Measurements from ENCODE around the gene RNF114. TPM values are rescaled to one million over a fixed set of nuclear protein-coding genes. Genes with fewer than 3 reads are reported as not detected.

The RNF114 gene
- total RNA-seq, 2 experiments from 2014 or later: 68.4 to 70.5 TPM

- TF ChIP-seq CTCF (IDR thresholded peaks at IDR 0.05): no peak
- Mint-ChIP-seq H3K36me3 (ENCODE audit: low read depth) (no peaks in the 10 kb centered on the region), H3K9me3 (no peaks in the 10 kb centered on the region), H3K4me1 (ENCODE audit: low read depth) (peaks cover 27% of the 10 kb centered on the region), H3K27ac (no peak overlapping the region), H3K4me3 (no peak overlapping the region), H3K27me3 (peaks cover 3% of the 10 kb centered on the region)
- intact Hi-C loops (cut with micrococcal nuclease): loop anchor here (5.0 kb wide), 1 partner anchor 183 kb away; no protein-coding TSS in a partner anchor
- no peak for ATAC-seq
- ChIA-PET CTCF (interaction anchor here (0.7 to 11.7 kb wide), 3 partner anchors 20 to 89 kb away, joined by 3 to 364 read pairs (median 3); no protein-coding TSS in a partner anchor), POLR2A (no interaction called here)
- no peak for DNase-seq
Observed at GRCh38 chr20:49984426-49985153, 48.4 kb downstream of the RNF114 start.

GRCh38 chr20:49985157-49985556 is 49.0 kb downstream of the RNF114 start:
- Mint-ChIP-seq H3K4me1 (ENCODE audit: low read depth) (peaks cover 22% of the 10 kb centered on the region), H3K9me3 (no peaks in the 10 kb centered on the region), H3K27me3 (peaks cover 3% of the 10 kb centered on the region), H3K27ac (no peak overlapping the region), H3K4me3 (no peak overlapping the region), H3K36me3 (ENCODE audit: low read depth) (no peaks in the 10 kb centered on the region)
- intact Hi-C loops (cut with micrococcal nuclease): no loop called here
- ChIA-PET CTCF (interaction anchor here (0.7 to 11.7 kb wide), 2 partner anchors 21 to 88 kb away, joined by 3 to 364 read pairs; no protein-coding TSS in a partner anchor), POLR2A (no interaction called here)
- no peak for TF ChIP-seq CTCF (IDR thresholded peaks at IDR 0.05)
- DNase-seq: no peak
- no peak for ATAC-seq

DNA sequence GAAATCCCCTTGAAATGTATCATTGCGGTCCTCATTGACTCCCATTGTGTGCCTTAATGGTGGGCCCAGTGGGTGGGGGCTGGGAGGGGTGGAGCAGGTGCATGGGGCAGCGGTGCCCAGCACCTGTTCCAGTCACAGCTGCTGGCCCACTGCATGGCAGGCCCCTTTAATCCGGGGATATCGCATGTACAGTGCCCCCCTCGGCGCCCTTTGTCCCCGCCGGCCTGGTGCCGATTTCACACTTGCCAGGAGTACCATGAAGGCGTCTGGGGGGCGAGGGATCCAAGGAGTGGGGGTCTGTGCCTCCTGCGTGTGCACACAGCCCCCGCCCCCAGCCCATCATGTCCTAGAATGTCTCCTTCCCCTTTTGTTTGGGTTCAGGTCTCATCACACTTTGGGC is 49.4 kb downstream of the RNF114 start:
- ChIA-PET POLR2A (interaction anchor here (1.1 kb wide), 1 partner anchor 34 kb away, joined by 3 read pairs; no protein-coding TSS in a partner anchor), CTCF (interaction anchor here (11.7 kb wide), 1 partner anchor 87 kb away, joined by 364 read pairs; no protein-coding TSS in a partner anchor)
- TF ChIP-seq CTCF (IDR thresholded peaks at IDR 0.05): no peak
- Mint-ChIP-seq H3K27ac (no peak overlapping the region), H3K36me3 (ENCODE audit: low read depth) (no peaks in the 10 kb centered on the region), H3K4me3 (no peak overlapping the region), H3K27me3 (peaks cover 3% of the 10 kb centered on the region), H3K9me3 (no peaks in the 10 kb centered on the region), H3K4me1 (ENCODE audit: low read depth) (peaks cover 22% of the 10 kb centered on the region)
- DNase-seq (no peak), ATAC-seq (no peak)
- intact Hi-C loops (cut with micrococcal nuclease): no loop called here

DNA sequence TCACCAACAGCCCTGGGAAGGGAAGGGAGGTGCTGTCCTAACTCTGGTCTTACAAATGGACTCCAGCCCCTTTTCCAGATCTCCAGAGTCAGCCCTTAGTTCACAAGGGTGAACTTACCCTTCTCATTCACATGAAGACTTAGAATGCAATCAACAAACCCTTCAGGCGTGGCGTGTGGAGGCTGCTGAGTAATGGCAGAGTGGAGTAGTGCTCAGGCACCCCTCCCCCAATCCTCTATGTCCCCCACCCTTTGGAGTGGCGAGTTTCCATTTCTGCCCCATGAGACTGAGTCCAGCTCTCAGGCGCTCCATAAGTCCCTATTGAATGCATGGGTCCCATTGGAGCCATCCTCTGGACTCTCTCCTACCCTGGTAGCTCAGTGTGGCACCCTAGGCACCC is 49.9 kb downstream of the RNF114 start:
- ChIA-PET POLR2A (interaction anchor here (1.1 kb wide), 1 partner anchor 34 kb away, joined by 3 read pairs; no protein-coding TSS in a partner anchor), CTCF (interaction anchor here (11.7 kb wide), 1 partner anchor 87 kb away, joined by 364 read pairs; no protein-coding TSS in a partner anchor)
- DNase-seq (no peak), ATAC-seq (no peak)
- Mint-ChIP-seq H3K36me3 (ENCODE audit: low read depth) (no peaks in the 10 kb centered on the region), H3K4me1 (ENCODE audit: low read depth) (peaks cover 22% of the 10 kb centered on the region), H3K9me3 (no peaks in the 10 kb centered on the region), H3K27me3 (peaks cover 3% of the 10 kb centered on the region), H3K27ac (no peak overlapping the region), H3K4me3 (no peak overlapping the region)
- intact Hi-C loops (cut with micrococcal nuclease): no loop called here
- TF ChIP-seq CTCF (IDR thresholded peaks at IDR 0.05): no peak
